ENCODE results near the gene BCKDHB.

- TF ChIP-seq CTCF (conservative IDR thresholded peaks at IDR 0.05 in 1 of 2, IDR thresholded peaks at IDR 0.05 in 1 of 2; ENCODE audit: extremely low read depth in 1 of 2, insufficient read depth in 1 of 2, low read depth in 1 of 2, low read length in 2 of 2) (no peak), EZH2 (IDR thresholded peaks at IDR 0.05; ENCODE audit: borderline replicate concordance, low read length) (no peak)
Observed at GRCh38 chr6:80174900-80175572, 68.6 kb downstream of the BCKDHB start.

Measured in mammary epithelial cell (primary cell).